ENCODE data around the gene SCUBE1. TPM values are rescaled to one million over a fixed set of nuclear protein-coding genes. Genes with fewer than 3 reads are reported as not detected.

Gene SCUBE1
- total and polyA plus RNA-seq, 2 of the 8 experiments (the other 6 are each of a cell fraction or from before 2014, with no cell fraction given) = 2.3 to 4.9 TPM

- Histone ChIP-seq H2BK15ac (ENCODE audit: low read length) (no peak overlapping the region), H4K5ac (ENCODE audit: insufficient read length, low read depth, low read length) (no peak overlapping the region), H3K9me3 (ENCODE audit: insufficient read depth in 2 of 2, low read depth in 1 of 2, low read length in 1 of 2) (no peaks in the 10 kb centered on the region), H4K91ac (replicated peaks; ENCODE audit: insufficient read length, low read length) (no peak overlapping the region), H3K4me1 (replicated peaks in 1 of 4; ENCODE audit: control insufficient read depth in 3 of 4, insufficient read depth in 4 of 4, low read length in 3 of 4) (no peaks in the 10 kb centered on the region), H3K36me3 (ENCODE audit: control insufficient read depth in 2 of 4, insufficient read depth in 4 of 4, low read length in 3 of 4) (no peaks in the 10 kb centered on the region; a peak in 1 of 8 replicates), H4K20me1 (replicated peaks in 1 of 2; ENCODE audit: control insufficient read depth in 1 of 2, insufficient read depth in 2 of 2, low read length in 2 of 2) (no peaks in the 10 kb centered on the region), H2AFZ (ENCODE audit: low read length) (no peak overlapping the region), H3K14ac (ENCODE audit: insufficient read length) (no peak overlapping the region), H3K27ac (ENCODE audit: low read depth, low read length) (no peak overlapping the region), H3K18ac (ENCODE audit: extremely low read depth, low read length) (no peak overlapping the region), H3K4me2 (ENCODE audit: insufficient read depth in 1 of 2, low read depth in 2 of 2, low read length in 2 of 2) (no peak overlapping the region), H2AK5ac (ENCODE audit: low read depth, low read length) (no peak overlapping the region), H3K79me2 (ENCODE audit: control insufficient read depth in 1 of 2, insufficient read depth in 2 of 2, low read length in 2 of 2) (no peaks in the 10 kb centered on the region), H3K9ac (replicated peaks in 1 of 4; ENCODE audit: extremely low read depth in 1 of 4, low read depth in 3 of 4, low read length in 3 of 4) (no peak overlapping the region), H3K23me2 (ENCODE audit: low read depth, low read length) (no peaks in the 10 kb centered on the region), H3K4me3 (ENCODE audit: extremely low read depth in 1 of 4, insufficient read depth in 2 of 4, low read depth in 3 of 4, low read length in 4 of 4) (no peak overlapping the region), H3K27me3 (replicated peaks in 1 of 4; ENCODE audit: control insufficient read depth in 3 of 4, extremely low read depth in 1 of 4, insufficient read depth in 3 of 4, low read length in 3 of 4) (no peaks in the 10 kb centered on the region), H2BK12ac (ENCODE audit: low read depth, low read length) (no peak overlapping the region), H2BK20ac (ENCODE audit: low read length) (no peak overlapping the region), H4K8ac (ENCODE audit: extremely low read depth, insufficient read depth, low read length) (no peak overlapping the region; the same call in 1 of the 2 replicates), H2BK5ac (ENCODE audit: low read depth, low read length) (no peak overlapping the region), H3K79me1 (ENCODE audit: low read depth, low read length) (no peaks in the 10 kb centered on the region), H3K56ac (replicated peaks; ENCODE audit: insufficient read length, low read depth, low read length) (no peak overlapping the region), H3K4ac (replicated peaks; ENCODE audit: insufficient read length, low read depth, low read length) (no peak overlapping the region), H2BK120ac (replicated peaks; ENCODE audit: low read depth, low read length) (no peak overlapping the region), H3K23ac (ENCODE audit: insufficient read length) (no peak overlapping the region)
- no peak for FAIRE-seq
- ChIA-PET POLR2A (ENCODE audit: partially characterized antibody) (no interaction called here), CTCF (ENCODE audit: partially characterized antibody) (interaction anchor here (0.6 to 13.2 kb wide), 9 partner anchors 10 to 180 kb away, joined by 3 to 116 read pairs (median 3); no protein-coding TSS in a partner anchor)
- no peak for DNase-seq (ENCODE audit: low read depth in 1 of 2, low spot score in 2 of 2)
- no peak for TF ChIP-seq RAD21 (IDR thresholded peaks at IDR 0.05 in 1 of 2, conservative IDR thresholded peaks at IDR 0.05 in 1 of 2; ENCODE audit: low read depth in 2 of 2, low read length in 2 of 2)
- TF ChIP-seq CBX5 (IDR thresholded peaks at IDR 0.05; ENCODE audit: low read depth, low read length) = no peak
- no peak for TF ChIP-seq NRF1 (IDR thresholded peaks at IDR 0.05; ENCODE audit: low read depth, low read length)
- no peak for TF ChIP-seq BACH1 (IDR thresholded peaks at IDR 0.05; ENCODE audit: low read length)
- no peak for TF ChIP-seq ZNF274 (IDR thresholded peaks at IDR 0.05; ENCODE audit: borderline replicate concordance, extremely low read depth, low read length)
- TF ChIP-seq TCF12 (IDR thresholded peaks at IDR 0.05; ENCODE audit: low read depth, low read length) = no peak
- WGBS, 2 experiments (ENCODE audit: extremely low coverage in 1 of 2, insufficient coverage in 1 of 2, insufficient read length in 1 of 2, insufficient replicate concordance in 2 of 2, low coverage in 1 of 2, low lambda C conversion rate in 2 of 2, missing lambda C conversion rate in 1 of 2) = 87% methylated on average over 18 of the region's 18 CpGs; no CpG with 5 or more reads in 1 of the 2 experiments
Measured at GRCh38 chr22:43298062-43298801, 44.9 kb downstream of the SCUBE1 start.
